ENCODE data around the gene NDFIP2.

Gene NDFIP2

GRCh38 chr13:79516595-79516994 lies 35.6 kb downstream of the NDFIP2 start:
- CTCF ChIA-PET = interaction anchor here (1.0 to 1.3 kb wide), 5 partner anchors 18 to 94 kb away, joined by 3 to 4 read pairs (median 3); no protein-coding TSS in a partner anchor
- H3K27ac Mint-ChIP-seq = no peak overlapping the region
- no peaks in the 10 kb centered on the region for H3K27me3 Mint-ChIP-seq
- H3K9me3 Mint-ChIP-seq = no peaks in the 10 kb centered on the region
- no peak overlapping the region for H3K4me3 Mint-ChIP-seq
- H3K36me3 Mint-ChIP-seq = peaks cover 6% of the 10 kb centered on the region
- peaks cover 29% of the 10 kb centered on the region for H3K4me1 Mint-ChIP-seq
- DNase-seq = no peak

DNA sequence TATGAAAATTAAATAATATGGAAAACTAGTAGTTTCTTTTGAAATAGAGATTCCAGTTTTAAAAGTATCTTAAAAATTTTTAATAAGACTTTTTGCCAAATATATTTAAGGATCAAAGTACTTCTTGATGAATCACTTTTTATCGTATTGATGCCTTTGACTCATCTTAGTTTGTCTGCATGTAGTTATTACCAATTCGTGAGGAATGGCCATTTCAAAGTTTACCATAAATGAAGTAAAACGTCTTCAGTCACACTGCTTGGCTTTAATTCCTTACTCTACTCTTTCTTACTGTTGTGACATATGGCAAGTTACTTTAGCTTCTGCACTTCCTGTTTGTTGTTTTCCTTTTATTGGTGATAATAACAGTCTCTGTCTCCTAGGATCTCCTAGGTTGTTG lies 38.3 kb downstream of the NDFIP2 start:
- DNase-seq = no peak
- H3K27me3 Mint-ChIP-seq = no peaks in the 10 kb centered on the region
- H3K36me3 Mint-ChIP-seq = peaks cover 11% of the 10 kb centered on the region
- peaks cover 2% of the 10 kb centered on the region for H3K9me3 Mint-ChIP-seq
- H3K4me3 Mint-ChIP-seq = no peak overlapping the region
- CTCF ChIA-PET = no interaction called here
- peaks cover 39% of the 10 kb centered on the region for H3K4me1 Mint-ChIP-seq
- H3K27ac Mint-ChIP-seq = no peak overlapping the region

DNA sequence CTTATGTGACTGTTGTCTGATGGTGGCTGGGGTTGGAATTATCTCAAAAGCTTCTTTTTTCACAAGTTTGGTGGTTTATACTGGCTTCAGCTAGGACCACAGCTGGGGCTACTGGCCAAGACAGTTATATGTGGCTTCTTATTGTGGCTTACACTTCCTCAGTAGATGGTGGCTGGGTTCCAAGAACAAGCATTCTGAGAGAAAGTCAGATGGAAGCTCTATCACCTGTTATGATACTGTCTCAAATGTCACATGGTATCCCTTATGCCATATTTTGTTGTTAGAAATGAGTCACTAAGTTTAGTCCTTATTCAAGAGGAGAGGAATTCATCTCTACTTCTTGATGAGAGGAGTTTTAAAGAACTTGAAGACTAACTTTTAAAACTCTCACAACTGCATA lies 41.6 kb downstream of the NDFIP2 start:
- H3K27me3 Mint-ChIP-seq = no peaks in the 10 kb centered on the region
- H3K9me3 Mint-ChIP-seq = peaks cover 2% of the 10 kb centered on the region
- peak; percentile 47 for DNase-seq
- CTCF ChIA-PET = interaction anchor here (0.6 to 2.2 kb wide), 4 partner anchors 24 to 131 kb away, joined by 3 to 12 read pairs (median 4); no protein-coding TSS in a partner anchor
- H3K27ac Mint-ChIP-seq = peak overlapping the region; percentile 86
- peak overlapping the region; percentile 11 for H3K4me3 Mint-ChIP-seq
- peaks cover 11% of the 10 kb centered on the region for H3K36me3 Mint-ChIP-seq
- H3K4me1 Mint-ChIP-seq = peaks cover 35% of the 10 kb centered on the region

DNA sequence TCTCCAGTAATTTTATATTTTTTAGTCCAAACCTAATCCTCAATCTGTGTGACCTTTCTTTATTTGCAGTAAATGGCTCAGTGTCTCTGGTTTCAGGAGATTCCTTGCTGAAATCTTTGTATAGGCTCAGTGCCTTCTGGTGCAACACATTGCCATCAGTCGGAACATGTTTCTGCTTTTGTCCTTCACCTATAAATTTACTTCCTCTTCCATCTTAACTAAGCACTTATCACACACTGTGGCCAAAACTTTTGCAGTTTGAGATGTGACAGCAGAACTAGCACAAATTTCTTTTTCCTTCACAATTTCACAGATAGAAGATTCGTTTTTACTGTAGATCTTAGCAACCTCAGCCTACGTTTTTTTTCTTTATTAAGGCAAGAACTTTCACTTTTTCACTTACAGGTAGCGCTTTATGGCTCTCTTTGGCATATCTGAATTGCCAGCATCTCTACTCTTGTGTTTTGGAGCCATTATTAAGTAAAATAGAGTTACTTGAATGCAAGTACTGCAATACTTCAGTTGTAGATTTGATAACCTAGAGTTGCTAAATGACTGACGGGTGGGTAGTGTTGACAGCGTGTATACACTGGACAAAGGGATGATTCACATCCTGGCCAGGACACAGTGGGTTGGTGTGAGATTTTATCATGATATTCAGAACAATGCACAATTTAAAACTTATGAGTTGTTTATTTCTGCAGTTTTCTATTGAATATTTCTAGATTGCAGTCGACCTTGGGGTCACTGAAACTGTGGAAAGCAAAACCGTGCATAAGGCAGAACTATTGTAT lies 44.3 kb downstream of the NDFIP2 start:
- no peaks in the 10 kb centered on the region for H3K27me3 Mint-ChIP-seq
- H3K27ac Mint-ChIP-seq = no peak overlapping the region
- peaks cover 20% of the 10 kb centered on the region for H3K4me1 Mint-ChIP-seq
- H3K36me3 Mint-ChIP-seq = peaks cover 8% of the 10 kb centered on the region
- no peak for DNase-seq
- H3K4me3 Mint-ChIP-seq = no peak overlapping the region
- H3K9me3 Mint-ChIP-seq = peaks cover 2% of the 10 kb centered on the region
- CTCF ChIA-PET = interaction anchor here (0.9 kb wide), 1 partner anchor 141 kb away, joined by 4 read pairs; no protein-coding TSS in a partner anchor

DNA sequence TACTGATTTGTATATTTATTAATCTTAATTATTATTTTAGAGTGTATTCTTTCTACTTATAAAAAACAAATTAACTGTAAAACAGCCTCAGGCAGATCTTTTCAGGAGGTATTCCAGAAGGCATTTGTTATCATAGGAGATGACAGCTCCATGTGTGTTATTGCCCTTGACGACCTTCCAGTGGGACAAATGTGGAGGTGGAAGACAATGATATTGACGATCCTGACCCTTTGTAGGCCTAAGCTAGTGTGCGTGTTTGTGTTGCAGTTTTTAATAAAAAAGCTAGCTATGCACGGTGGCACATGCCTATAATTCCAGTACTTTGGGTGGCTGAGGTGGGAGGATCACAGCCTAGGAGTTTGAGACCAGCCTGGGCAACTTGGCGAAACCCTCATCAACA lies 46.7 kb downstream of the NDFIP2 start:
- no peak for DNase-seq
- Mint-ChIP-seq H3K36me3 (peaks cover 8% of the 10 kb centered on the region), H3K27me3 (no peaks in the 10 kb centered on the region), H3K27ac (no peak overlapping the region), H3K4me1 (peaks cover 23% of the 10 kb centered on the region), H3K9me3 (no peaks in the 10 kb centered on the region), H3K4me3 (no peak overlapping the region)
- CTCF ChIA-PET = interaction anchor here (0.8 to 4.4 kb wide), 5 partner anchors 13 to 114 kb away, joined by 3 to 37 read pairs (median 4); no protein-coding TSS in a partner anchor

GRCh38 chr13:79528356-79528755 lies 47.4 kb downstream of the NDFIP2 start:
- no peaks in the 10 kb centered on the region for H3K9me3 Mint-ChIP-seq
- CTCF ChIA-PET = interaction anchor here (0.8 to 4.4 kb wide), 5 partner anchors 12 to 114 kb away, joined by 3 to 37 read pairs (median 4); no protein-coding TSS in a partner anchor

DNA sequence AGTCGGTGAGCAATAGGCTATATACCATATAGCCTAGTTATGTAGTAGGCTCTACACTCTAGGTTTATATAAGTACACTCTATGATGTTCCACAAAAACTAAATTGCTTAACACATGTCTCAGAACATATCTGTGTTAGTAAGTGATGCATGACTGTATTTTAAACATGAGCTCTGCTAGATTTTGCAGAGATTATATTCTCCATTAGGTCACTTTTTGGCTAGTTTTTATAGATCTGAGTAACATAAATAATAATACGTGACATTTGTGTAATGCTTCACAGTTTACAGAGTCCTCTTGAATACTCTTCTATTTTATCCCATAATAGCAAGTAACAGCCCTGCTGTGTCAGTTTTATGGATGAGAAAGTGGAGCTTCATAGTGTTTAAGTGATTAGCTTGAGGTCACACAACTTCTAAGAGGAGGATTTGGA lies 47.8 kb downstream of the NDFIP2 start:
- H3K27me3 Mint-ChIP-seq = no peaks in the 10 kb centered on the region
- DNase-seq = no peak
- peaks cover 17% of the 10 kb centered on the region for H3K4me1 Mint-ChIP-seq
- H3K9me3 Mint-ChIP-seq = no peaks in the 10 kb centered on the region
- no peak overlapping the region for H3K4me3 Mint-ChIP-seq
- CTCF ChIA-PET = interaction anchor here (0.8 to 4.4 kb wide), 5 partner anchors 11 to 115 kb away, joined by 3 to 37 read pairs (median 5); no protein-coding TSS in a partner anchor
- peaks cover 4% of the 10 kb centered on the region for H3K36me3 Mint-ChIP-seq
- H3K27ac Mint-ChIP-seq = no peak overlapping the region

More at GRCh38 chr13:79528356-79528755, 47.4 kb downstream of the NDFIP2 start:
- H3K27ac Mint-ChIP-seq = no peak overlapping the region
- peaks cover 17% of the 10 kb centered on the region for H3K4me1 Mint-ChIP-seq
- H3K36me3 Mint-ChIP-seq = peaks cover 5% of the 10 kb centered on the region
- H3K4me3 Mint-ChIP-seq = no peak overlapping the region
- H3K27me3 Mint-ChIP-seq = no peaks in the 10 kb centered on the region
- no peak for DNase-seq

GRCh38 chr13:79529817-79530216 lies 48.9 kb downstream of the NDFIP2 start:
- Mint-ChIP-seq H3K9me3 (no peaks in the 10 kb centered on the region), H3K4me1 (peaks cover 17% of the 10 kb centered on the region), H3K27me3 (no peaks in the 10 kb centered on the region), H3K27ac (no peak overlapping the region), H3K4me3 (no peak overlapping the region), H3K36me3 (peaks cover 4% of the 10 kb centered on the region)
- no peak for DNase-seq
- CTCF ChIA-PET = interaction anchor here (1.8 to 4.4 kb wide), 2 partner anchors 10 to 106 kb away, joined by 8 to 37 read pairs; no protein-coding TSS in a partner anchor

DNA sequence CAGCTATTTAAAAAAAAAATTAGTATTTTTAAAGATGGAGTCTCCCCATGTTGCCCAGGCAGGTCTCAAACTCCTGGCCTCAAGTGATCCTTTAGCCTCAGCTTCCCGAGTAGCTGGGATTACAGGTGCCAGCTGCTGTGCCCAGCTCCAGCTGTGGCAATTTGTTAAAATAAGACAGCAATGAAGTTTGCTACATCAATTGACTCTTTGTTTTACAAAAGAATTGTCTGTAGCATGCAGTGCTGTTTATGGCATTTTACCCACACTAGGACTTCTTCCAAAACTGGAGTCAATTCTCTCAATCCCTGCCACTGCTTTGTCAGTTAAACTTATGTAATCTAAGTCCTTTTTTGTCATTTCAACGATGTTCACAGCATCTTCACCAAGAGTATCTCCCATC lies 49.3 kb downstream of the NDFIP2 start:
- H3K27ac Mint-ChIP-seq = no peak overlapping the region
- CTCF ChIA-PET = interaction anchor here (1.3 to 4.4 kb wide), 3 partner anchors 10 to 106 kb away, joined by 5 to 37 read pairs (median 8); no protein-coding TSS in a partner anchor
- no peak for DNase-seq
- no peaks in the 10 kb centered on the region for H3K27me3 Mint-ChIP-seq
- no peak overlapping the region for H3K4me3 Mint-ChIP-seq
- H3K4me1 Mint-ChIP-seq = peaks cover 17% of the 10 kb centered on the region
- no peaks in the 10 kb centered on the region for H3K9me3 Mint-ChIP-seq
- H3K36me3 Mint-ChIP-seq = peaks cover 4% of the 10 kb centered on the region

DNA sequence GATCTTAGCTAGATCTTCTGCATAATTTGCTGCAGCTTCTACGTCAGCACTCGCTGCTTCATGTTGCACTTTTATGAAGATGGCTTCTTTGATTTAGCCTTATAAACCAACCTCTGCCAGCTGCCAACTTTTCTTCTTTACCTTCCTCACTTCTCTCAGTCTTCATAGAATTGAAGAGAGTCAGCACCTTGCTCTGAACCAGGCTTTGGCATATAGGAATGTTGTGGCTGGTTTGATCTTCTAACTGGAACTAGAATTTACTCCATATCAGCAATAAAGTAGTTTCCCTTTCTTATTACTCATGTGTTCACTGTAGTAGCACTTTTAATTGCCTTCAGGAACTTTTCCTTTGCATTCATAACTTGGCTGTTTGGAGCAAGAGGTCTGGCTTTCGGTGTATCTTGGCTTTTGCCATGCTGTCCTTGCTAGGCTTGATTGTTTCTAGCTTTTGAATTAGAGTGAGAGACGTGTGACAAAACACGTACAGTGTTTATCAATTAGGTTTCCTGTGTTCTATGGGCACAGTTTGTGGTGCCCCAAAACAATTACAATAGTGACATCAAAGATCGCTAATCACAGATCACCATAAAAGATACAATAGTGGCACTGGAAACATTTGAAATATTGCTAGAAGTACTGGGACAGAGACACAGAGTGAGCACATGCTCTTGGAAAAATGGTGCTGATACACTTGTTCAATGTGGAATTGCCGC lies 50.7 kb downstream of the NDFIP2 start:
- Mint-ChIP-seq H3K9me3 (no peaks in the 10 kb centered on the region), H3K4me3 (no peak overlapping the region), H3K27ac (no peak overlapping the region), H3K36me3 (peaks cover 4% of the 10 kb centered on the region), H3K4me1 (peaks cover 17% of the 10 kb centered on the region), H3K27me3 (no peaks in the 10 kb centered on the region)
- DNase-seq = no peak
- CTCF ChIA-PET = interaction anchor here (1.0 to 4.4 kb wide), 5 partner anchors 8 to 108 kb away, joined by 3 to 37 read pairs (median 3); no protein-coding TSS in a partner anchor

- Mint-ChIP-seq H3K27ac (no peak overlapping the region), H3K9me3 (no peaks in the 10 kb centered on the region), H3K27me3 (no peaks in the 10 kb centered on the region), H3K4me3 (no peak overlapping the region), H3K36me3 (peaks cover 4% of the 10 kb centered on the region), H3K4me1 (peaks cover 17% of the 10 kb centered on the region)
- no peak for DNase-seq
- CTCF ChIA-PET = interaction anchor here (1.0 kb wide), 1 partner anchor 51 kb away, joined by 4 read pairs; the partner anchor contains the start of gene NDFIP2
Measured at GRCh38 chr13:79532576-79532975, 51.6 kb downstream of the NDFIP2 start.

- Mint-ChIP-seq H3K4me1 (peaks cover 17% of the 10 kb centered on the region), H3K36me3 (peaks cover 9% of the 10 kb centered on the region), H3K27ac (peak overlapping the region; percentile 45), H3K9me3 (no peaks in the 10 kb centered on the region), H3K4me3 (no peak overlapping the region), H3K27me3 (no peaks in the 10 kb centered on the region)
- no peak for DNase-seq
- CTCF ChIA-PET = interaction anchor here (1.0 to 1.8 kb wide), 4 partner anchors 17 to 143 kb away, joined by 3 to 4 read pairs (median 4); partner anchors contain the start of gene NDFIP2
Measured at GRCh38 chr13:79533781-79534400, 52.9 kb downstream of the NDFIP2 start.

GRCh38 chr13:79534596-79534995 lies 53.6 kb downstream of the NDFIP2 start:
- Mint-ChIP-seq H3K36me3 (peaks cover 9% of the 10 kb centered on the region), H3K27me3 (no peaks in the 10 kb centered on the region), H3K4me3 (no peak overlapping the region), H3K4me1 (peaks cover 17% of the 10 kb centered on the region), H3K27ac (no peak overlapping the region), H3K9me3 (no peaks in the 10 kb centered on the region)
- no peak for DNase-seq
- CTCF ChIA-PET = interaction anchor here (1.0 to 1.9 kb wide), 6 partner anchors 9 to 143 kb away, joined by 3 to 19 read pairs (median 3); no protein-coding TSS in a partner anchor

Data from activated naive CD4-positive, alpha-beta T cell treated with anti-CD3 and anti-CD28 coated beads, Interleukin-2, amount 10 ng/mL, durations not matched to agents 7 days and 5 days (primary cell).